ENCODE results near the gene MYH15.

GRCh38 chr3:108500728-108501127 is 9.7 kb downstream of the MYH15 start:
- TF ChIP-seq CTCF (IDR thresholded peaks at IDR 0.05) = no peak
- TF ChIP-seq EP300 (IDR thresholded peaks at IDR 0.05) = no peak

Measured in tibial nerve (tissue), 4 donors.